Heart left ventricle (tissue), 16 donors: ENCODE results near the gene NFIX. TPM values are rescaled to one million over a fixed set of nuclear protein-coding genes. Genes with fewer than 3 reads are reported as not detected.

Experiments used
- ATAC-seq, 4 donors: fragments of 200-7000 bp; cut with Tn5 transposase; one replicate each; pipeline ENCODE4 v1.9.1; 2020 to 2022; ENCODE audit warnings: moderate library complexity in 4 of 4, mild to moderate bottlenecking in 3 of 4, moderate number of reproducible peaks in 1 of 4
- DNase-seq, 5 donors: peaks; one replicate each; pipeline ENCODE4 v3.0.0-alpha.2; 2020
- H3K27ac ChIP-seq, 12 donors: fragments of 200-600 bp; sonication (generic) in 4 of 12; one replicate each; pipeline versions ENCODE4 v1.5.0 to v1.8.0; 2016 to 2022; ENCODE audit warnings: mild to moderate bottlenecking in 2 of 12
- H3K27me3 ChIP-seq, 9 donors: fragments of 200-600 bp; sonication (generic) in 2 of 9; one replicate each; pipeline versions ENCODE4 v1.5.1 to v1.8.0; 2016 to 2022; ENCODE audit warnings: mild to moderate bottlenecking in 3 of 9
- H3K36me3 ChIP-seq, 9 donors: fragments of 200-600 bp; sonication (generic) in 2 of 9; one replicate each; pipeline versions ENCODE4 v1.5.0 to v1.8.0; 2018 to 2022; ENCODE audit warnings: mild to moderate bottlenecking in 2 of 9
- H3K4me1 ChIP-seq, 12 donors: fragments of 200-600 bp; sonication (generic) in 4 of 12; one replicate each; pipeline versions ENCODE4 v1.5.0 to v1.8.0; 2016 to 2022; ENCODE audit warnings: mild to moderate bottlenecking in 3 of 12
- H3K4me3 ChIP-seq, 12 donors: fragments of 200-600 bp; sonication (generic) in 4 of 12; one replicate each; pipeline versions ENCODE4 v1.5.0 to v1.8.0; 2017 to 2022; ENCODE audit warnings: mild to moderate bottlenecking in 9 of 12, moderate library complexity in 4 of 12
- H3K9me3 ChIP-seq, 12 donors: fragments of 200-600 bp; sonication (generic) in 4 of 12; one replicate each; pipeline versions ENCODE4 v1.5.0 to v1.8.0; 2016 to 2022; ENCODE audit warnings: mild to moderate bottlenecking in 1 of 12
- POLR2A ChIP-seq, 2 donors: fragments of 450-650 bp; IDR thresholded peaks; one replicate each; pipeline ENCODE4 v1.6.1; 2017; ENCODE audit warnings: antibody characterized with exemption in 2 of 2, mild to moderate bottlenecking in 2 of 2, moderate library complexity in 2 of 2
- WGBS, 4 donors: extraction: QIAGEN DNeasy Blood & Tissue Kit in 2 of 4; methylation state at CpG; one replicate each; pipeline versions ENCODE4 v1.1.5 to v1.1.7; 2013 to 2018; 5-methylcytosine and 5-hydroxymethylcytosine counted together
- intact Hi-C, 10 donors: fragments of 100-400 bp; cut with DNase I; formaldehyde crosslinking; loops; one replicate each; pipeline versions ENCODE4 v1.11.1 to v1.14.2; 2022
- polyA plus RNA-seq, 2 donors: library from polyadenylated mRNA; stranded (reverse); fragments of 200-250 nt; gene quantifications; one replicate each; pipeline ENCODE4 v1.2.3, GENCODE V29; 2013
- total RNA-seq, 9 donors: library from RNA; depleted of rRNA in 2 of 9; stranded (reverse); fragments of >200 nt in 2 of 9; fragmentation: NEBNext Ultra II Directional in 3 of 9; extraction: Animal tissue kit (Norgen Biotek cat#: 25700) in 3 of 9; gene quantifications; one replicate each; pipeline versions ENCODE4 v1.1.0 to v1.2.4, GENCODE V29; 2016 to 2023
- TF ChIP-seq, protein P1 (sequence below), 12 donors: fragments of 200-600 bp; sonication (generic) in 4 of 12; IDR thresholded peaks; one replicate each; pipeline versions ENCODE4 v1.5.0 to v1.8.0; 2018 to 2022; ENCODE audit warnings: antibody characterized with exemption in 12 of 12, mild to moderate bottlenecking in 5 of 12
- donor health status: ischemic (EF 13 %, LVEDD 7.1; RV severe dilation, severe dysfunction).
- donor health status: healthy with polysubstance abuse.
- donor health status: DM: no; HTN: yes; CAD: no.
- donor health status: DM: no; HTN: no; CAD: no.
- donor health status: ischemic (EF 25% LVEDD 6.9; RV normal size, moderate dysfunction).
- donor health status: ischemic (EF 25% LVEDD 5.7; RV mildly dilated, moderate dysfunction).
- donor health status: healthy.
- donor health status: DM: yes; HTN: yes; CAD: no.
- donor health status: ischemic (EF 35%, LVEDD 5.7; RV mildly dilated, moderate dysfunction).
- donor health status: nonischemic (EF 11% LVEDD 7.7; RV severe dilation, severe dysfunction).
- donor health status: DM: yes; HTN: yes; CAD: no.
- donor health status: PGD.
- donor health status: ischemic (EF 29% LVEDD 5.4; RV normal size, mild dysfunction).
- donor health status: nonischemic (EF 23%, LVEDD 6.1; RV moderate dilation, normal function).

The NFIX gene
- total and polyA plus RNA-seq, 11 donors: 42.1 to 147 (median 107) TPM

- intact Hi-C loops: loop anchor here in 5 of 10 donors (2.0 to 10.0 kb wide), 3 partner anchors 79 to 187 kb away; partner anchors contain the start of genes KLF1 (in 5 of the 5), DNASE2 (in 4 of the 5), IER2 (in 1 of the 5) and STX10 (in 1 of the 5)
- no peaks in the 10 kb centered on the region for H3K27me3 ChIP-seq
- no peaks in the 10 kb centered on the region for H3K36me3 ChIP-seq
- no peaks in the 10 kb centered on the region for H3K9me3 ChIP-seq
- peak overlapping the region in 7 of 12 donors; percentile 47 to 66 (median 56) for H3K4me3 ChIP-seq
- H3K4me1 ChIP-seq: peaks cover 0 to 20% (median 5%) of the 10 kb centered on the region in 12 donors
- 49 to 56% (median 53%) methylated on average over 8 of the region's 8 CpGs for WGBS, 4 donors
- TF ChIP-seq, protein P1, sequence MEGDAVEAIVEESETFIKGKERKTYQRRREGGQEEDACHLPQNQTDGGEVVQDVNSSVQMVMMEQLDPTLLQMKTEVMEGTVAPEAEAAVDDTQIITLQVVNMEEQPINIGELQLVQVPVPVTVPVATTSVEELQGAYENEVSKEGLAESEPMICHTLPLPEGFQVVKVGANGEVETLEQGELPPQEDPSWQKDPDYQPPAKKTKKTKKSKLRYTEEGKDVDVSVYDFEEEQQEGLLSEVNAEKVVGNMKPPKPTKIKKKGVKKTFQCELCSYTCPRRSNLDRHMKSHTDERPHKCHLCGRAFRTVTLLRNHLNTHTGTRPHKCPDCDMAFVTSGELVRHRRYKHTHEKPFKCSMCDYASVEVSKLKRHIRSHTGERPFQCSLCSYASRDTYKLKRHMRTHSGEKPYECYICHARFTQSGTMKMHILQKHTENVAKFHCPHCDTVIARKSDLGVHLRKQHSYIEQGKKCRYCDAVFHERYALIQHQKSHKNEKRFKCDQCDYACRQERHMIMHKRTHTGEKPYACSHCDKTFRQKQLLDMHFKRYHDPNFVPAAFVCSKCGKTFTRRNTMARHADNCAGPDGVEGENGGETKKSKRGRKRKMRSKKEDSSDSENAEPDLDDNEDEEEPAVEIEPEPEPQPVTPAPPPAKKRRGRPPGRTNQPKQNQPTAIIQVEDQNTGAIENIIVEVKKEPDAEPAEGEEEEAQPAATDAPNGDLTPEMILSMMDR (IDR thresholded peaks at IDR 0.05): no peak
- TF ChIP-seq POLR2A (IDR thresholded peaks at IDR 0.05): no peak
- peak overlapping the region in 7 of 12 donors; percentile 51 to 73 (median 63) for H3K27ac ChIP-seq
- DNase-seq (no peak), ATAC-seq (no peak)
These were observed 29.5 kb upstream of the NFIX start for GRCh38 chr19:12965812-12966135.

DNA sequence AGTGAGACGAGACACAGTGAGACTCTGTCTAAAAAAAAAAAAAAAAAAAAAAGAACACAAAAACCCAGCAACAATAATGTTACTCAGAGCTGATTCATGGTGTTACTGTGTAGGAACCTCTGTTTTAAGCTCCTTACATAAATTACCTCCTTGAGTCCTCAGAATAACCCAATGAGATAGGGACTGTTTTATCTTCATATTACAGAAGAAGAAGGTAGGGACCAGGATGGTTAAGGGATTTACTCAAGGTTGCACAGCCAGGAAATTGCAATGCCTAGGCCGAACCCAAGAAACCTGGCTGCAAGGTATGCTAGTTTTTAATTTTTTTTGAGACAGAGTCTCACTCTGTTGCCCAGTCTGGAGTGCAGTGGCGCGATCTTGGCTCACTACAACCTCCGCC lies 27.4 kb upstream of the NFIX start:
- no peak overlapping the region for H3K27ac ChIP-seq
- ATAC-seq: no peak
- no peaks in the 10 kb centered on the region for H3K27me3 ChIP-seq
- no peak overlapping the region for H3K4me3 ChIP-seq
- H3K36me3 ChIP-seq: no peaks in the 10 kb centered on the region
- peaks cover 0 to 21% (median 5%) of the 10 kb centered on the region in 12 donors for H3K4me1 ChIP-seq
- H3K9me3 ChIP-seq: no peaks in the 10 kb centered on the region
- TF ChIP-seq, protein P1 (IDR thresholded peaks at IDR 0.05): no peak
- no peak for TF ChIP-seq POLR2A (IDR thresholded peaks at IDR 0.05)
- 93 to 96% (median 94%) methylated on average over 5 of the region's 5 CpGs for WGBS, 4 donors
- DNase-seq: no peak
- intact Hi-C loops: loop anchor here in 5 of 10 donors (5.0 to 10.0 kb wide), 2 partner anchors 83 to 184 kb away; partner anchors contain the start of genes DNASE2 (in 4 of the 5), KLF1 (in 4 of the 5), IER2 (in 1 of the 5) and STX10 (in 1 of the 5)

DNA sequence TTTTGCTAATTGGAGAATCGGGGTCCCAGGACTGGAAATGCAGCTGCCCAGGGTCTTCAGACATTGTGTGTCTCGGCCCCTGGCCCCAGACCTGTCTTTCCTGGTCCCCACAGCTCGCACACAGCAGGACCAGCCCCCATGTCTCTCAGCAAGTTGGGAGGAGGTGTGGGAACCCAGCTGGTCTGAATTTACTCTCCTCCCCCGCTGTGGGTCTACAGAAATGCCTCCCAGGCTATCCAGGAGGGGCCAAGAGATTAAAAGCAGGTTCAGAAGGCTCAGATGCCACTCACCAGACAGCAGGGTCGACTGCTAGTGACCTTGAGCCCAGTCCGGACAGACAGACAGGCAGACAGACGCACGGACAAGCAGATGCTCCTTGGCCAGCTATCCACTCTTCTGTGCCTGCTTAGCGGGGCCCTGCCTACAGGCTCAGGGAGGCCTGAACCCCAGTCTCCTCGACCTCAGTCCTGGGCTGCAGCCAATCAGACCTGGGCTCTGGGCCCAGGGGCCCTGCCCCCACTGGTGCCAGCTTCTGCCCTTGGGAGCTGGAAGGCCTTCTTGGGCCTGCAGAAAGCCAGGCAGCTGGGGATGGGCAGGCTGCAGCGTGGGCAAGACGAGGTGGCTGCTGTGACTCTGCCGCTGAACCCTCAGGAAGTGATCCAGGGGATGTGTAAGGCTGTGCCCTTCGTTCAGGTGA lies 25.8 kb upstream of the NFIX start, which contains the start of gene DAND5:
Gene DAND5 (plus strand): TSS at position 285 of the 697 bp plus-strand sequence. CDS start 85 bp downstream, at position 370.
- Histone ChIP-seq H3K4me3 (peak within 1 kb of the TSS in 6 of 12 donors; percentile 9 to 31 (median 16)), H3K4me1 (peaks cover 0 to 21% (median 5%) of the 10 kb centered on the region in 12 donors), H3K27ac (peak within 1 kb of the TSS; percentile 64 to 90 (median 84)), H3K27me3 (no peaks in the 10 kb centered on the region), H3K9me3 (no peaks in the 10 kb centered on the region), H3K36me3 (no peaks in the 10 kb centered on the region)
- peak; percentile 69 to 83 (median 70) for DNase-seq
- WGBS, 4 donors: 33 to 46% (median 41%) methylated on average over 10 to 14 of the region's 14 CpGs
- no peak for TF ChIP-seq POLR2A (IDR thresholded peaks at IDR 0.05)
- TF ChIP-seq, protein P1 (IDR thresholded peaks at IDR 0.05): no peak
- intact Hi-C loops: loop anchor here in 5 of 10 donors (5.0 to 10.0 kb wide), 2 partner anchors 85 to 183 kb away; partner anchors contain the start of genes DNASE2 (in 4 of the 5), KLF1 (in 4 of the 5), IER2 (in 1 of the 5) and STX10 (in 1 of the 5)
- peak; percentile 67 to 87 (median 80) for ATAC-seq
